ENCODE measurements around the gene UBALD2. TPM values are rescaled to one million over a fixed set of nuclear protein-coding genes. Genes with fewer than 3 reads are reported as not detected.

Gene UBALD2
- total and polyA plus RNA-seq, 2 of the 13 experiments (the other 11 are each of a cell fraction or from before 2014, with no cell fraction given) = 3.3 to 89.7 TPM

- TF ChIP-seq STAG1 (CRISPR knock-in tag; IDR thresholded peaks at IDR 0.05) (no peak), ZNF121 (CRISPR knock-in tag; IDR thresholded peaks at IDR 0.05) (no peak), MAFG (CRISPR knock-in tag; IDR thresholded peaks at IDR 0.05) (no peak), THAP9 (CRISPR knock-in tag; IDR thresholded peaks at IDR 0.05; ENCODE audit: borderline replicate concordance) (no peak), ZNF597 (CRISPR knock-in tag; IDR thresholded peaks at IDR 0.05) (no peak), ZBTB39 (CRISPR knock-in tag; IDR thresholded peaks at IDR 0.05) (no peak), SPEN (CRISPR knock-in tag; IDR thresholded peaks at IDR 0.05; ENCODE audit: low read depth) (no peak), CCDC6 (CRISPR knock-in tag; IDR thresholded peaks at IDR 0.05) (no peak; the same call in 1 of the 2 replicates), ZNF543 (CRISPR knock-in tag; IDR thresholded peaks at IDR 0.05) (no peak), MNT (IDR thresholded peaks at IDR 0.05) (no peak), TSC22D2 (CRISPR knock-in tag; IDR thresholded peaks at IDR 0.05; ENCODE audit: borderline replicate concordance) (peak; percentile 55; the same call in 1 of the 2 replicates), XRCC5 (optimal IDR thresholded peaks at IDR 0.05; ENCODE audit: low read length) (peak; percentile 64), MBNL3 (CRISPR knock-in tag; conservative IDR thresholded peaks at IDR 0.05) (no peak), MYPOP (CRISPR knock-in tag; IDR thresholded peaks at IDR 0.05) (peak; percentile 80; the same call in 1 of the 2 replicates), ZBTB26 (CRISPR knock-in tag; IDR thresholded peaks at IDR 0.05; ENCODE audit: borderline replicate concordance) (peak; percentile 41; the same call in 1 of the 2 replicates), PHB2 (IDR thresholded peaks at IDR 0.05; ENCODE audit: partially characterized antibody) (no peak)
These were observed 24.5 kb upstream of the UBALD2 start, which contains the start of gene RNF157 (continued) for GRCh38 chr17:76240461-76241203.

Data from HepG2 (cell line).